ENCODE data around the gene GOLIM4. TPM values are rescaled to one million over a fixed set of nuclear protein-coding genes. Genes with fewer than 3 reads are reported as not detected.
"Not testable (repeated sequence)": the region's sequence is repeated elsewhere in the genome, so short reads cannot be mapped to it uniquely, and the experiment has no call there.

The GOLIM4 gene
- total RNA-seq: 1 to 10 TPM; 1.6 to 1.7 TPM

- H3K27ac Mint-ChIP-seq: peak within 1 kb of the TSS; percentile 83
- DNase-seq: peak; percentile 49
- POLR2A ChIA-PET: no interaction called here
- H3K4me3 Mint-ChIP-seq: peak within 1 kb of the TSS; percentile 73
- CTCF ChIA-PET: no interaction called here
- H3K36me3 Mint-ChIP-seq (ENCODE audit: low read depth): no peaks in the 10 kb centered on the region
- peaks cover 14% of the 10 kb centered on the region for H3K4me1 Mint-ChIP-seq
- no peaks in the 10 kb centered on the region for H3K9me3 Mint-ChIP-seq
- peaks cover 50% of the 10 kb centered on the region for H3K27me3 Mint-ChIP-seq
Observed at GRCh38 chr3:168095611-168096209, at the start of gene GOLIM4. TSS of gene GOLIM4 (minus strand) at chr3:168095924. CDS start at chr3:168095285, 639 bp downstream.

- H3K9me3 Mint-ChIP-seq: no peaks in the 10 kb centered on the region
- ChIA-PET POLR2A (no interaction called here), CTCF (no interaction called here)
- no peaks in the 10 kb centered on the region for H3K36me3 Mint-ChIP-seq (ENCODE audit: low read depth)
- H3K4me1 Mint-ChIP-seq: no peaks in the 10 kb centered on the region
- H3K4me3 Mint-ChIP-seq: no peak overlapping the region
- DNase-seq: no peak
- H3K27ac Mint-ChIP-seq: no peak overlapping the region
- no peaks in the 10 kb centered on the region for H3K27me3 Mint-ChIP-seq
Observed at GRCh38 chr3:168141405-168141998, 45.8 kb upstream of the GOLIM4 start.

GRCh38 chr3:168139947-168140346, 44.2 kb upstream of the GOLIM4 start:
- CTCF ChIA-PET: no interaction called here
- no peak for DNase-seq
- Mint-ChIP-seq H3K36me3 (ENCODE audit: low read depth) (no peaks in the 10 kb centered on the region), H3K27me3 (no peaks in the 10 kb centered on the region), H3K4me1 (no peaks in the 10 kb centered on the region), H3K27ac (no peak overlapping the region), H3K4me3 (no peak overlapping the region), H3K9me3 (no peaks in the 10 kb centered on the region)
- POLR2A ChIA-PET: no interaction called here

- no peaks in the 10 kb centered on the region for H3K27me3 Mint-ChIP-seq
- H3K27ac Mint-ChIP-seq: no peak overlapping the region
- POLR2A ChIA-PET: no interaction called here
- DNase-seq: no peak
- H3K4me3 Mint-ChIP-seq: no peak overlapping the region
- H3K9me3 Mint-ChIP-seq: no peaks in the 10 kb centered on the region
- CTCF ChIA-PET: no interaction called here
- H3K4me1 Mint-ChIP-seq: no peaks in the 10 kb centered on the region
- no peaks in the 10 kb centered on the region for H3K36me3 Mint-ChIP-seq (ENCODE audit: low read depth)
Observed at GRCh38 chr3:168138421-168138820, 42.7 kb upstream of the GOLIM4 start.

- POLR2A ChIA-PET: no interaction called here
- DNase-seq: no peak
- CTCF ChIA-PET: no interaction called here
- H3K9me3 Mint-ChIP-seq: no peaks in the 10 kb centered on the region
- no peaks in the 10 kb centered on the region for H3K4me1 Mint-ChIP-seq
- H3K36me3 Mint-ChIP-seq (ENCODE audit: low read depth): no peaks in the 10 kb centered on the region
- H3K27ac Mint-ChIP-seq: no peak overlapping the region
- H3K27me3 Mint-ChIP-seq: no peaks in the 10 kb centered on the region
- H3K4me3 Mint-ChIP-seq: no peak overlapping the region
Observed at GRCh38 chr3:168134931-168135330, 39.2 kb upstream of the GOLIM4 start.

- H3K4me3 Mint-ChIP-seq; POLR2A ChIA-PET; DNase-seq; CTCF ChIA-PET; H3K27me3 Mint-ChIP-seq; H3K27ac Mint-ChIP-seq; H3K4me1 Mint-ChIP-seq; H3K9me3 Mint-ChIP-seq; H3K36me3 Mint-ChIP-seq (ENCODE audit: low read depth): not testable (repeated sequence)
Observed at GRCh38 chr3:168130250-168130649, 34.5 kb upstream of the GOLIM4 start.

- H3K27me3 Mint-ChIP-seq; H3K36me3 Mint-ChIP-seq (ENCODE audit: low read depth); CTCF ChIA-PET; DNase-seq; H3K9me3 Mint-ChIP-seq; H3K27ac Mint-ChIP-seq; H3K4me1 Mint-ChIP-seq; H3K4me3 Mint-ChIP-seq; POLR2A ChIA-PET: not testable (repeated sequence)
Observed at GRCh38 chr3:168128463-168128862, 32.7 kb upstream of the GOLIM4 start.

- ChIA-PET CTCF (no interaction called here), POLR2A (no interaction called here)
- Mint-ChIP-seq H3K4me3 (no peak overlapping the region), H3K36me3 (ENCODE audit: low read depth) (no peaks in the 10 kb centered on the region), H3K27ac (no peak overlapping the region), H3K27me3 (no peaks in the 10 kb centered on the region), H3K9me3 (peaks cover 3% of the 10 kb centered on the region), H3K4me1 (no peaks in the 10 kb centered on the region)
- DNase-seq: no peak
Observed at GRCh38 chr3:168127466-168127865, 31.7 kb upstream of the GOLIM4 start.

GRCh38 chr3:168124791-168125190, 29.1 kb upstream of the GOLIM4 start:
- no peak for DNase-seq
- H3K4me1 Mint-ChIP-seq: no peaks in the 10 kb centered on the region
- no peaks in the 10 kb centered on the region for H3K36me3 Mint-ChIP-seq (ENCODE audit: low read depth)
- ChIA-PET POLR2A (no interaction called here), CTCF (no interaction called here)
- H3K27ac Mint-ChIP-seq: no peak overlapping the region
- H3K27me3 Mint-ChIP-seq: no peaks in the 10 kb centered on the region
- no peak overlapping the region for H3K4me3 Mint-ChIP-seq
- H3K9me3 Mint-ChIP-seq: peaks cover 3% of the 10 kb centered on the region

GRCh38 chr3:168124291-168124690, 28.6 kb upstream of the GOLIM4 start:
- Mint-ChIP-seq H3K9me3 (peaks cover 3% of the 10 kb centered on the region), H3K4me1 (no peaks in the 10 kb centered on the region), H3K27ac (no peak overlapping the region), H3K36me3 (ENCODE audit: low read depth) (no peaks in the 10 kb centered on the region), H3K27me3 (no peaks in the 10 kb centered on the region), H3K4me3 (no peak overlapping the region)
- ChIA-PET CTCF (no interaction called here), POLR2A (interaction anchor here (0.5 kb wide), 1 partner anchor 79 kb away, joined by 3 read pairs; no protein-coding TSS in a partner anchor)
- no peak for DNase-seq

- POLR2A ChIA-PET: interaction anchor here (0.5 kb wide), 1 partner anchor 78 kb away, joined by 3 read pairs; no protein-coding TSS in a partner anchor
- Mint-ChIP-seq H3K27me3 (no peaks in the 10 kb centered on the region), H3K4me3 (no peak overlapping the region), H3K36me3 (ENCODE audit: low read depth) (no peaks in the 10 kb centered on the region), H3K4me1 (no peaks in the 10 kb centered on the region), H3K9me3 (peaks cover 3% of the 10 kb centered on the region), H3K27ac (no peak overlapping the region)
- no peak for DNase-seq
- CTCF ChIA-PET: no interaction called here
Observed at GRCh38 chr3:168123201-168124176, 27.8 kb upstream of the GOLIM4 start.

- Mint-ChIP-seq H3K4me1 (no peaks in the 10 kb centered on the region), H3K27me3 (no peaks in the 10 kb centered on the region), H3K27ac (no peak overlapping the region), H3K4me3 (no peak overlapping the region), H3K36me3 (ENCODE audit: low read depth) (no peaks in the 10 kb centered on the region), H3K9me3 (no peaks in the 10 kb centered on the region)
- ChIA-PET CTCF (no interaction called here), POLR2A (no interaction called here)
- DNase-seq: no peak
Observed at GRCh38 chr3:168121184-168122017, 25.7 kb upstream of the GOLIM4 start.

Measured in activated CD4-positive, alpha-beta T cell treated with anti-CD3 and anti-CD28 coated beads, Interleukin-2, amount 10 ng/mL, durations not matched to agents 7 days and 5 days (primary cell).